GM18868 (cell line): ENCODE data around the gene SHISAL2A.
"Not testable (repeated sequence)": the region's sequence is repeated elsewhere in the genome, so short reads cannot be mapped to it uniquely, and the experiment has no call there.

ENCODE experiments used
- ATAC-seq: cut with Tn5 transposase; IDR thresholded peaks from one replicate; pipeline ENCODE4 v1.9.1; 2021; ENCODE audit warnings: mild to moderate bottlenecking, moderate library complexity; ENCODE audit not compliant: unreplicated experiment

The SHISAL2A gene

GRCh38 chr1:52681136-52681535 lies 48.2 kb downstream of the SHISAL2A start:
- ATAC-seq = no peak

DNA sequence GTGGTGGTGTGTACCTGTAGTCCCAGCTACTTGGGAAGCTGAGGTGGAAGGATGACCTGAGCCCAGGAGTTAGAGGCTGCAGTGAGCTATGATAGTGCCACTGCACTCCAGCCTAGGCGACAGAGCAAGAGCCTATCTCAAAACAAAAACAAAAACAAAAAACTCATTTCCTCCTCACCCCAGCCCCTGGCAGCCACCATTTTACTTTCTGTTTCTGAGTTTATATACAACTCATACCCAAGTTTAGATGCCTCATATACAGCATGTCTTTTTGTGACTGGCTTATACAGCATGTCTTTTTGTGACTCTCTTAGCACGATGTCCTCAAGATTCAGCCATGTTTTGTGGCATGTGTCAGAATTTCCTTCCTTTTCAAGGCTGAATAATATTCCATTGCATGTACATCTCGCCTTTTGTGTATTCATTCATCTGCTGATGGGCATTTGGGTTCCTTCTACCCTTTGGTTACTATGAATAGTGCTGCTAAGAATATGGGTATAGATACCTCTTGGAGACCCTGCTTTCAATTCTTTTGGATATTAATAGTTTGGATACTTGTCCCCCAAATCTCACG lies 50.5 kb downstream of the SHISAL2A start:
- no peak for ATAC-seq

DNA sequence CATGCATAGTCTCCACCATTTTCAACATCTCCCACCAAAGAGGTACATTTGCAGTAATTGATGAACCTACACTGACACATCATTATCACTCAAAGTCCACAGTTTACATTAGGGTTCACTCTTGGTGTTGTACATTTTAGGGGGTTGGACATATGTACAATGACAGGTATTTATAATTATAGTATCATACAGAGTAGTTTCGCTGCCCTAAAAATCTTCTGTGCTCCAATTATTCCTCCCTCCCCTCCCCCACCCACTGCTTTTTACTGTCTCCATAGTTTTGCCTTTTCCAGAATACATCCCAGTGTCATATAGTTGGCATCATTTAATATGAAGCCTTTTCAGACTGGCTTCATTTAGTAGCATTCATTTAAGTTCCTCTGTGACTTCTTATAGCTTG lies 51.6 kb downstream of the SHISAL2A start:
- no peak for ATAC-seq

DNA sequence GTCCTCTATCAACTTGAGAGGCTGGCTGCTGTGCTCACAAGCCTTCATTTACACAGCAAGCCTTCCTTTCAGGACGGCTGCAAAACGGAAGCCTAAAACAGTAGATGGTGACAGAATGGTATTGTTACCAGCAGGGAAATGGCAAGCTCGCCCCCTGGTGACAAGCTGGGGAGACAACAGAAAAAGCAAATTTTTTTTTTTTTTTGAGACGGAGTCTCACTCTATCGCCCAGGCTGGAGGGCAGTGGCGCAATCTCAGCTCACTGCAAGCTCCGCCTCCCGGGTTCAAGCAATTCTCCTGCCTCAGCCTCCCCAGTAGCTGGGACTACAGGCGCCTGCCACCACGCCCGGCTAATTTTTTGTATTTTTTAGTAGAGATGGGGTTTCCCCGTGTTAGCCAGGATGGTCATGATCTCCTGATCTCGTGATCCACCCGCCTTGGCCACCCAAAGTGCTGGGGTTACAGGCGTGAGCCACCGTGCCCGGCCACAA lies 53.3 kb downstream of the SHISAL2A start:
- peak; percentile 77 for ATAC-seq

GRCh38 chr1:52686830-52687229 lies 53.9 kb downstream of the SHISAL2A start:
- ATAC-seq = no peak

DNA sequence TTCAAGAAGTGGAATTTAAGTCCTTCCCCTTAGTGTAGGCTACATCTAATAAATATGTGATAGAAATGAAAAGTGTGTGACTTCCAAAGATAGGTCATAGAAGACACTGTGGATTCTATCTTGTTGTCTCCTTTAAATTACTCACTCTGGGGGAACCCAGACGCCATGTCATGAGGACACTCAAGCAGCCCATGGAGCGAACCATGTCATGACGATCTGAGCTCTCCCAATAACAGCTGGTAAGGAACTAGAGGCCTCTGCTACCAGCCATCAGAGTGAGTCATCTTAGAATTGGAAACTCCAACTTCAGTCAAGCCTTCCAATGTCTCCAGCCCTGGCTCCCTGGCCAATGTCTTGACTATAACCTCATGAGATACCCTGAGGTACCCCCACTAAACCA lies 58.9 kb downstream of the SHISAL2A start:
- no peak for ATAC-seq

GRCh38 chr1:52692697-52693096 lies 59.7 kb downstream of the SHISAL2A start:
- ATAC-seq = no peak

- not testable (repeated sequence) for ATAC-seq
Observed at GRCh38 chr1:52693351-52693750, 60.4 kb downstream of the SHISAL2A start.

DNA sequence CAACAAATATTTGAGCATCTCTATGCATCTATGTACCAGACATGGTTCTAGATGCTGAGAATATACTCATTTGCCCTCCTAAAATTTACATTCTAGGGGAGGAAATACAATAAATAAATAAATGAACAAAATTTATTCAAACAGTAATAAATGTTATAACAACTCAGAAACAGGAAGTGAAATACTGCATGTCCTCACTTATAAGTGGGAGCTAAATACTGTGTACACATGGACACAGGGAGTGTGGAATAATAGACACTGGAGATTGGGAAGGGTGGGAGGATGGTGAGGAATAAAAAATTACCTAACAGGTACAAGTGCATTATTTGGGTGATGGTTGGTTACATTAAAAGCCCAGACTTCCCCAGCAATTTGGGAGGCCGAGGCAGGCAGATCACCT lies 60.9 kb downstream of the SHISAL2A start:
- no peak for ATAC-seq

- ATAC-seq = no peak
Observed at GRCh38 chr1:52695627-52696026, 62.7 kb downstream of the SHISAL2A start.

DNA sequence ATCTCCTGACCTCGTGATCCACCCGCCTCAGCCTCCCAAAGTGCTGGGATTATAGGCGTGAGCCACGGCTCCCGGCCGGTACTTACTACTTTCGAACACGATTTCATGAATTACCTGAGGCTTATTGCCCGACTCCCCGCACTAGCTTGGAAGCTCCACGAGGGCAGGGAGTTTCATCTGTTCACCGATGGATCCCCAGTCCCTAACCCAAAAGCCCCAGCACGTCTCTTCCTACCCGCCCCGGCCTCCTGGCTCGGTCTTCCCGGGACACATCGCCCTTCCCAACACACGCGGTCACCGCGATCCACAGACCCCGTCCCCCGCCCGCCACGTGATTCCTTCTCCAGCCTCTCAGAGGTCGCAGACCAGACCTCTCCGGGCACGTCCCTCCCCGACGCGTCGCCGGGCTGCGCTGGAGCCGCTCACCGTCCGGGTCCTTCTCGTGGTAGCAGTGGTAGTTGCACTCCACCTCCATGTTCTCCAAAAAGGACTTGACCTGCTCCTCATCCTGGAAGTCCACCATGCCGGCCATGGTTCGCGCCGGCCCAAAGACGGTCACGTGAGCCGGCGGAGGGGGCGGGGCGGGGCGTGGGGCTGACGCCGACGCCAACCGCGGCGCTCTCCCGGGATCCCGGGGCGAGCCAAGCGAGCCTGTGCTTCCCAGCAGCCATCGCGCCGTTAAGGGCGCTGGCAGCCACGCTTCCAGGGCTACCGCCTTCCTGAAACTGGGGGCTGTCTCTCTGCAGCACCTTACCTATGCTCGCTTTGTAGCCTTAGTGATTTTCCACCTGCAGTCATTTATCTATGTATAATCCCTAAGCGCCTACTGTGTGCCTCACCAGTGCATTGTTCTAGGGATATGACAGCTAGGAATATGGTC lies 65.1 kb downstream of the SHISAL2A start, which contains the start of gene COA7:
TSS of gene COA7 (minus strand) at position 553 of the 880 bp plus-strand sequence. CDS start at position 532, 21 bp downstream.
- ATAC-seq = peak; percentile 32

GRCh38 chr1:52702886-52703787 lies 70.2 kb downstream of the SHISAL2A start:
- peak; percentile 90 for ATAC-seq

GRCh38 chr1:52706136-52706670 lies 73.2 kb downstream of the SHISAL2A start:
- no peak for ATAC-seq
